Ishikawa (cell line): ENCODE results near the gene BICDL1.

Source experiments
- CEBPB ChIP-seq: IDR thresholded peaks from 2 replicates; pipeline ENCODE4 v1.6.1; 2012
- CREB1 ChIP-seq: IDR thresholded peaks from 2 replicates; pipeline ENCODE4 v1.6.1; 2012; ENCODE audit warnings: low read depth
- EGR1 ChIP-seq: IDR thresholded peaks from 2 replicates; pipeline ENCODE4 v1.6.1; 2012
- EP300 ChIP-seq: IDR thresholded peaks from 2 replicates; pipeline ENCODE4 v1.6.1; 2012; ENCODE audit warnings: borderline replicate concordance
- FOXM1 ChIP-seq: IDR thresholded peaks from 2 replicates; pipeline ENCODE4 v1.6.1; 2012; ENCODE audit warnings: low read depth, borderline replicate concordance
- MAX ChIP-seq: IDR thresholded peaks from 2 replicates; pipeline ENCODE4 v1.6.1; 2012
- NFIC ChIP-seq: IDR thresholded peaks from 2 replicates; pipeline ENCODE4 v1.6.1; 2012
- RAD21 ChIP-seq: IDR thresholded peaks from 2 replicates; pipeline ENCODE4 v1.6.1; 2012; ENCODE audit warnings: low read depth
- REST ChIP-seq: IDR thresholded peaks from 2 replicates; pipeline ENCODE4 v1.6.1; 2012; ENCODE audit warnings: low read depth, mild to moderate bottlenecking
- TAF1 ChIP-seq: IDR thresholded peaks from 2 replicates; pipeline ENCODE4 v1.6.1; 2012; ENCODE audit warnings: low read depth, mild to moderate bottlenecking
- TCF12 ChIP-seq: IDR thresholded peaks from 2 replicates; pipeline ENCODE4 v1.6.1; 2012; ENCODE audit warnings: low read depth
- TEAD4 ChIP-seq: IDR thresholded peaks from 2 replicates; pipeline ENCODE4 v1.6.1; 2012
- USF1 ChIP-seq: IDR thresholded peaks from 2 replicates; pipeline ENCODE4 v1.6.1; 2012
- YY1 ChIP-seq: IDR thresholded peaks from 2 replicates; pipeline ENCODE4 v1.6.1; 2012; ENCODE audit warnings: low read depth
- ZBTB7A ChIP-seq: IDR thresholded peaks from 2 replicates; pipeline ENCODE4 v1.6.1; 2012; ENCODE audit warnings: low read depth

The BICDL1 gene

GRCh38 chr12:120065472-120065871, 76.4 kb downstream of the BICDL1 start:
- TF ChIP-seq YY1: no peak
- no peak for TF ChIP-seq ZBTB7A
- no peak for TF ChIP-seq TAF1
- no peak for TF ChIP-seq REST
- no peak for TF ChIP-seq USF1
- no peak for TF ChIP-seq TEAD4
- TF ChIP-seq NFIC: no peak
- TF ChIP-seq EP300: no peak
- no peak for TF ChIP-seq RAD21
- no peak for TF ChIP-seq FOXM1
- TF ChIP-seq CEBPB: no peak
- no peak for TF ChIP-seq MAX
- TF ChIP-seq CREB1: no peak
- TF ChIP-seq TCF12: no peak
- TF ChIP-seq EGR1: no peak

- TF ChIP-seq TEAD4 (no peak), ZBTB7A (no peak), TCF12 (no peak), EGR1 (no peak), MAX (no peak), NFIC (no peak), YY1 (no peak), EP300 (no peak), FOXM1 (no peak), RAD21 (no peak)
These were observed 77.3 kb downstream of the BICDL1 start for GRCh38 chr12:120066341-120066740.

GRCh38 chr12:120067084-120067869, 78.2 kb downstream of the BICDL1 start:
- no peak for TF ChIP-seq REST

GRCh38 chr12:120067901-120068300, 78.9 kb downstream of the BICDL1 start:
- TF ChIP-seq MAX (no peak), CEBPB (no peak), FOXM1 (no peak), TEAD4 (no peak), CREB1 (no peak), USF1 (no peak), TCF12 (no peak), REST (no peak), YY1 (no peak), TAF1 (no peak), EP300 (no peak), RAD21 (no peak), NFIC (no peak), EGR1 (no peak), ZBTB7A (no peak)
